ENCODE data around the gene EFHC1. TPM values are rescaled to one million over a fixed set of nuclear protein-coding genes. Genes with fewer than 3 reads are reported as not detected.
A peak's percentile ranks its signal among the peaks of the same experiment; 100 is the strongest.

Gene EFHC1
- total RNA-seq, 1 donor from 2014 or later: 54.9 TPM

- no peaks in the 10 kb centered on the region for H3K9me3 Mint-ChIP-seq
- no peak for TF ChIP-seq CTCF (conservative IDR thresholded peaks at IDR 0.05)
- peak overlapping the region; percentile 78 for H3K27ac Mint-ChIP-seq
- H3K36me3 Mint-ChIP-seq: peaks cover 3% of the 10 kb centered on the region
- H3K4me1 Mint-ChIP-seq (ENCODE audit: unreplicated experiment): peaks cover 51% of the 10 kb centered on the region
- no peak for DNase-seq (ENCODE audit: extremely low spot score, unreplicated experiment)
- peak overlapping the region; percentile 71 for H3K4me3 Mint-ChIP-seq
- no peaks in the 10 kb centered on the region for H3K27me3 Mint-ChIP-seq
Measured at GRCh38 chr6:52552278-52552643, 132.1 kb downstream of the EFHC1 start.

- no peak for TF ChIP-seq CTCF (conservative IDR thresholded peaks at IDR 0.05)
- no peak for DNase-seq (ENCODE audit: extremely low spot score, unreplicated experiment)
- Mint-ChIP-seq H3K9me3 (no peaks in the 10 kb centered on the region), H3K4me1 (ENCODE audit: unreplicated experiment) (peaks cover 54% of the 10 kb centered on the region), H3K27me3 (no peaks in the 10 kb centered on the region), H3K27ac (no peak overlapping the region), H3K4me3 (no peak overlapping the region), H3K36me3 (peaks cover 3% of the 10 kb centered on the region)
Measured at GRCh38 chr6:52553158-52553557, 133.0 kb downstream of the EFHC1 start.

GRCh38 chr6:52553719-52554118 lies 133.6 kb downstream of the EFHC1 start:
- Mint-ChIP-seq H3K27me3 (no peaks in the 10 kb centered on the region), H3K4me3 (no peak overlapping the region), H3K4me1 (ENCODE audit: unreplicated experiment) (peaks cover 54% of the 10 kb centered on the region), H3K27ac (no peak overlapping the region), H3K36me3 (peaks cover 3% of the 10 kb centered on the region), H3K9me3 (no peaks in the 10 kb centered on the region)
- TF ChIP-seq CTCF (conservative IDR thresholded peaks at IDR 0.05): no peak
- no peak for DNase-seq (ENCODE audit: extremely low spot score, unreplicated experiment)

GRCh38 chr6:52554684-52555280 lies 134.6 kb downstream of the EFHC1 start:
- H3K4me3 Mint-ChIP-seq: no peak overlapping the region
- TF ChIP-seq CTCF (conservative IDR thresholded peaks at IDR 0.05): no peak
- no peak overlapping the region for H3K27ac Mint-ChIP-seq

GRCh38 chr6:52555518-52556233 lies 135.5 kb downstream of the EFHC1 start:
- peaks cover 4% of the 10 kb centered on the region for H3K36me3 Mint-ChIP-seq
- no peak for DNase-seq (ENCODE audit: extremely low spot score, unreplicated experiment)
- peaks cover 52% of the 10 kb centered on the region for H3K4me1 Mint-ChIP-seq (ENCODE audit: unreplicated experiment)
- no peak for TF ChIP-seq CTCF (conservative IDR thresholded peaks at IDR 0.05)
- H3K4me3 Mint-ChIP-seq: no peak overlapping the region
- no peak overlapping the region for H3K27ac Mint-ChIP-seq
- H3K9me3 Mint-ChIP-seq: no peaks in the 10 kb centered on the region
- no peaks in the 10 kb centered on the region for H3K27me3 Mint-ChIP-seq

More at GRCh38 chr6:52554684-52555280, 134.6 kb downstream of the EFHC1 start:
- no peaks in the 10 kb centered on the region for H3K9me3 Mint-ChIP-seq
- H3K4me1 Mint-ChIP-seq (ENCODE audit: unreplicated experiment): peaks cover 57% of the 10 kb centered on the region
- no peak for DNase-seq (ENCODE audit: extremely low spot score, unreplicated experiment)
- H3K27me3 Mint-ChIP-seq: no peaks in the 10 kb centered on the region
- H3K36me3 Mint-ChIP-seq: peaks cover 7% of the 10 kb centered on the region
